IgD-negative memory B cell (primary cell): ENCODE measurements around the gene CYP19A1. TPM values are rescaled to one million over a fixed set of nuclear protein-coding genes. Genes with fewer than 3 reads are reported as not detected.
"Not testable (repeated sequence)": the region's sequence is repeated elsewhere in the genome, so short reads cannot be mapped to it uniquely, and the experiment has no call there.

Experiments
- H3K27ac Mint-ChIP-seq, 3 donors: one replicate each; pipeline ENCODE4 v1.8.0; 2020 to 2022; ENCODE audit warnings: mild to moderate bottlenecking in 3 of 3, mixed read lengths in 3 of 3, moderate library complexity in 1 of 3
- H3K27me3 Mint-ChIP-seq: one replicate; pipeline ENCODE4 v1.8.0; 2021; ENCODE audit warnings: mixed read lengths
- H3K36me3 Mint-ChIP-seq: one replicate; pipeline ENCODE4 v1.8.0; 2020; ENCODE audit warnings: mild to moderate bottlenecking, mixed read lengths
- H3K4me1 Mint-ChIP-seq, 3 donors: one replicate each; pipeline ENCODE4 v1.8.0; 2020 to 2022; ENCODE audit warnings: mixed read lengths in 3 of 3, mild to moderate bottlenecking in 1 of 3
- H3K4me3 Mint-ChIP-seq, 4 donors: one replicate each; pipeline ENCODE4 v1.8.0; 2020 to 2022; ENCODE audit warnings: mild to moderate bottlenecking in 4 of 4, mixed read lengths in 4 of 4, moderate library complexity in 3 of 4
- H3K9me3 Mint-ChIP-seq, 3 donors: one replicate each; pipeline ENCODE4 v1.8.0; 2020 to 2021; ENCODE audit warnings: mixed read lengths in 3 of 3, mild to moderate bottlenecking in 1 of 3
- polyA plus RNA-seq: library from polyadenylated mRNA; unstranded; fragments of 300-500 nt; fragmentation: Illumina TruSeq; gene quantifications from one replicate; pipeline ENCODE4 v1.2.3, GENCODE V29; 2021

Gene CYP19A1
- polyA plus RNA-seq, 1 donor from 2014 or later = not detected

DNA sequence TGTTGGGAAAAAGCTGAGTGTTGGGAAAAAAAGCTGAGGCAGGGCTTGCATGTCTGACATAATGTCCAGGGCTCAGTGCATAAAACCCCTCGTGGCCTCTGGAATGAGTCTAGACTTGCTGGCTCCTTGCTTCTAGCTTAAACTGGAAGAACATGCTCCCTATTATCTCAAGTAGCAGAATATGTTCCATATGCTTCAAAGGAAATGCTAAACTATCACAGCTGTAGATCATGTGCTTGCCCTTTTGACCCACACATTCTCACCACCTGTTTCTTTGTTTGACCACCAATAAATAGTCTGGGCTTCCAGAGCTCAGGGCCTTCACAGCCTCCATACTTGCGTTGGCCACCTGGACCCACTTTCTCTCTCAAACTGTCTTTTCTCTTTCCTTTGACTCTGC is 56.2 kb downstream of the CYP19A1 start:
- H3K9me3 Mint-ChIP-seq, H3K27me3 Mint-ChIP-seq, H3K27ac Mint-ChIP-seq, H3K36me3 Mint-ChIP-seq: not testable (repeated sequence)
- Mint-ChIP-seq H3K4me1 (peaks cover 6 to 11% (median 11%) of the 10 kb centered on the region in 3 donors), H3K4me3 (peak overlapping the region in 1 of 4 donors; percentile 85)

GRCh38 chr15:51281368-51281967 is 56.9 kb downstream of the CYP19A1 start:
- H3K4me3 Mint-ChIP-seq = peak overlapping the region in 1 of 4 donors; percentile 12
- peaks cover 5% of the 10 kb centered on the region for H3K27me3 Mint-ChIP-seq
- H3K4me1 Mint-ChIP-seq = peaks cover 6 to 11% (median 11%) of the 10 kb centered on the region in 3 donors
- peaks cover 3% of the 10 kb centered on the region for H3K36me3 Mint-ChIP-seq
- H3K9me3 Mint-ChIP-seq = peaks cover 0 to 2% (median 0%) of the 10 kb centered on the region in 3 donors
- H3K27ac Mint-ChIP-seq = peak overlapping the region in 1 of 3 donors; percentile 63

- peaks cover 5% of the 10 kb centered on the region for H3K27me3 Mint-ChIP-seq
- H3K4me1 Mint-ChIP-seq = peaks cover 6 to 11% (median 11%) of the 10 kb centered on the region in 3 donors
- no peak overlapping the region for H3K4me3 Mint-ChIP-seq
- peaks cover 0 to 2% (median 0%) of the 10 kb centered on the region in 3 donors for H3K9me3 Mint-ChIP-seq
- no peak overlapping the region for H3K27ac Mint-ChIP-seq
- H3K36me3 Mint-ChIP-seq = peaks cover 3% of the 10 kb centered on the region
Measured at GRCh38 chr15:51280838-51281237, 57.6 kb downstream of the CYP19A1 start.

- Mint-ChIP-seq H3K27me3 (peaks cover 7% of the 10 kb centered on the region), H3K9me3 (no peaks in the 10 kb centered on the region), H3K4me3 (no peak overlapping the region), H3K36me3 (peaks cover 3% of the 10 kb centered on the region), H3K4me1 (peaks cover 6 to 11% (median 11%) of the 10 kb centered on the region in 3 donors), H3K27ac (no peak overlapping the region)
Measured at GRCh38 chr15:51279391-51279790, 59.0 kb downstream of the CYP19A1 start.

- peaks cover 13% of the 10 kb centered on the region for H3K27me3 Mint-ChIP-seq
- no peaks in the 10 kb centered on the region for H3K4me1 Mint-ChIP-seq
- peaks cover 3% of the 10 kb centered on the region for H3K36me3 Mint-ChIP-seq
- no peaks in the 10 kb centered on the region for H3K9me3 Mint-ChIP-seq
- H3K27ac Mint-ChIP-seq = no peak overlapping the region
- H3K4me3 Mint-ChIP-seq = no peak overlapping the region
Measured at GRCh38 chr15:51277101-51277500, 61.3 kb downstream of the CYP19A1 start.

- Mint-ChIP-seq H3K4me1 (no peaks in the 10 kb centered on the region), H3K27ac (no peak overlapping the region), H3K9me3 (no peaks in the 10 kb centered on the region), H3K27me3 (peaks cover 13% of the 10 kb centered on the region), H3K36me3 (peaks cover 3% of the 10 kb centered on the region), H3K4me3 (no peak overlapping the region)
Measured at GRCh38 chr15:51274956-51275355, 63.4 kb downstream of the CYP19A1 start.

DNA sequence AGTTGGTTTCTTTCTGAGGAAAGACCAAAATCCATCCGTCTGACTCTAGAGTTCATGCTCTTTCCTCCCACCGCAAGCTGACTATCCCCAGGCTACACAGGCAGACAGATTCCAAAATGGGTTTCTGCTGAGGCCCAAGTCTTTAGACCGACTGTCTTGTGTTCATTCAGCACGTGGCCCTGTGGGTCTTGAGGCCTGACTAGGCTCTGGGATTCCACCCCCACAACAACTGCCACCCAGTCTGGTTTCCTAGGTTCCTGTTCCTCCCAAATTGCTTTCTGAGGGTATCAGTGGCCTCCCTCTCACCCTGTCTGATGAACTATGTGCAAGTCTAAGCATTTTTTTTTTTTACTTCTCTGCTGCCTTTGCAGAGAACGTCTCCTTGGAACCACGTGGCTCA is 67.7 kb downstream of the CYP19A1 start:
- Mint-ChIP-seq H3K4me3 (no peak overlapping the region), H3K27me3 (peaks cover 36% of the 10 kb centered on the region), H3K27ac (no peak overlapping the region), H3K9me3 (no peaks in the 10 kb centered on the region), H3K36me3 (no peaks in the 10 kb centered on the region), H3K4me1 (peaks cover 0 to 7% (median 0%) of the 10 kb centered on the region in 3 donors)

DNA sequence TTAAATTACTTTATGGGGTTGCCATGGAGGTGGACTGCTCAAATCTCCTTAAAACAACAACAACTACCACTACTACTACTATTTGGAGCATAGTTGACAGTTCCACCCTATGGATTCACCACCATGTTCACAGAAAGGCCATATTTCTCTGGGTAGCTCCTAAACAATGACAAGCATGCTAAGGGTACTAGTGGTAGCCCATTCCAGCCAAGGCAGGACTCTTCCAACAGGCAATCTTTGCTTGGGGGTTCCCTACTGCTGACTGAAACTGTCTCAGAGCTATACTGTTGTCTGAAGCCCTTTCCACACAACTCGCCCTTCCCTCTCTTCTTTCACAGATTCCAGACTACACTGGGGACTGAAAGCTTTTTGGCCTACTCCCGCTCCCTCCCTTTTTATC is 68.9 kb downstream of the CYP19A1 start:
- Mint-ChIP-seq H3K9me3 (no peaks in the 10 kb centered on the region), H3K36me3 (no peaks in the 10 kb centered on the region), H3K4me3 (no peak overlapping the region), H3K4me1 (peaks cover 0 to 7% (median 0%) of the 10 kb centered on the region in 3 donors), H3K27me3 (peaks cover 36% of the 10 kb centered on the region), H3K27ac (no peak overlapping the region)

GRCh38 chr15:51267703-51268083 is 70.7 kb downstream of the CYP19A1 start:
- H3K27ac Mint-ChIP-seq = no peak overlapping the region
- peaks cover 0 to 7% (median 0%) of the 10 kb centered on the region in 3 donors for H3K4me1 Mint-ChIP-seq
- H3K4me3 Mint-ChIP-seq = peak overlapping the region in 3 of 4 donors; percentile 36 to 68 (median 64)
- no peaks in the 10 kb centered on the region for H3K9me3 Mint-ChIP-seq
- H3K36me3 Mint-ChIP-seq = no peaks in the 10 kb centered on the region
- H3K27me3 Mint-ChIP-seq = peaks cover 29% of the 10 kb centered on the region

GRCh38 chr15:51267051-51267702 is 71.2 kb downstream of the CYP19A1 start:
- no peaks in the 10 kb centered on the region for H3K9me3 Mint-ChIP-seq
- peaks cover 0 to 7% (median 0%) of the 10 kb centered on the region in 3 donors for H3K4me1 Mint-ChIP-seq
- H3K27ac Mint-ChIP-seq = no peak overlapping the region
- peaks cover 29% of the 10 kb centered on the region for H3K27me3 Mint-ChIP-seq
- no peaks in the 10 kb centered on the region for H3K36me3 Mint-ChIP-seq
- H3K4me3 Mint-ChIP-seq = peak overlapping the region in 3 of 4 donors; percentile 59 to 68 (median 64)

DNA sequence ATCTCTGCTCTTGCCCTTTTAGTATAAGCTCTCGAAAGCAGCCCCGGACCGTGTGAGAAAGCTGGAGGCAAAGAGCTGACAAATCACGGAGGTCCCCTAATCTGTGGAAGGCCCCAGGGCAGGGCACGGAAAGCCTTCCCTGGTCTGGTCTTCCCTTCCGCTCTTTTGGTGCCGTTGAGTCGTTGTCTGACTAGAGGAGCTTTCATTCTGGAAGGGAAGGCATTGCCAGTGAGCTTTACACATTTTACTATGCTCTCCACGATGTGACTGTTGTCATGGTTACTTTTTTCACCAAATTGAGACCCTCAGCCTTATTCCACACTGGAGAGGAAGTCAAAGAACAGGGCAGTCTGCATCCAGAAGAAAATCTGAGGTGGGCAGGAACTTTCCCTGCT is 71.7 kb downstream of the CYP19A1 start:
- Mint-ChIP-seq H3K9me3 (peaks cover 0 to 4% (median 0%) of the 10 kb centered on the region in 3 donors), H3K27me3 (peaks cover 29% of the 10 kb centered on the region), H3K4me1 (peaks cover 0 to 7% (median 0%) of the 10 kb centered on the region in 3 donors), H3K4me3 (peak overlapping the region in 1 of 4 donors; percentile 62), H3K36me3 (no peaks in the 10 kb centered on the region), H3K27ac (no peak overlapping the region)

DNA sequence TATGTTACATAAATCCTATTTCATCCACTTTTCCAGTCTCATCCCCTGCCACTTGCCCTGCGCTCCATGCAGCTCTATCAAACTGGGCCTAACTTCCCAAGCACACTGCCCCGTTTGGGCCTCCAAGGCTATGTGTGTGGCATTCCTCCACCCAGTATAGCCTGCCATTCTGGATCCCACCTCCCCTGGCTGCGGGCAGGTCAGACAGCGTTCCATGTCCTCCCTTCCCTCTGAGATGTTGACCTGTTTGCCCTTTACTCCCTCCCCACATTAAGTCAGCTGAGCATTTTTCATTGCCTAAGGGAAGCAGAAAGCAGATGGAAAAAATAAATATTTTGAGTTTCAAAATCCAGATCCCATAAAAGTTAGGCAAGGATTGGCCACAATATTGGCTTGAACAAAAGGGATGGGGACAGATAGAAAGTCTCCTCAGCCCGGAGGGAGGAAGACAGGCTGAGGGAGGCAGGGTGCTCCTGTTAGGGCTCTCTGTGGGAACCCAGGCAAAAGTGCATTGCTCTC is 73.3 kb downstream of the CYP19A1 start:
- Mint-ChIP-seq H3K27ac (peak overlapping the region in 1 of 3 donors; percentile 80), H3K9me3 (peaks cover 0 to 9% (median 0%) of the 10 kb centered on the region in 3 donors)

GRCh38 chr15:51263726-51264125 is 74.7 kb downstream of the CYP19A1 start:
- peaks cover 27% of the 10 kb centered on the region for H3K27me3 Mint-ChIP-seq
- no peaks in the 10 kb centered on the region for H3K36me3 Mint-ChIP-seq
- H3K27ac Mint-ChIP-seq = no peak overlapping the region
- H3K4me1 Mint-ChIP-seq = peaks cover 0 to 7% (median 0%) of the 10 kb centered on the region in 3 donors
- H3K4me3 Mint-ChIP-seq = no peak overlapping the region
- H3K9me3 Mint-ChIP-seq = peaks cover 0 to 9% (median 0%) of the 10 kb centered on the region in 3 donors

More for the DNA sequence above, 73.3 kb downstream of the CYP19A1 start:
- peaks cover 0 to 7% (median 0%) of the 10 kb centered on the region in 3 donors for H3K4me1 Mint-ChIP-seq
- no peak overlapping the region for H3K4me3 Mint-ChIP-seq
- peaks cover 30% of the 10 kb centered on the region for H3K27me3 Mint-ChIP-seq
- H3K36me3 Mint-ChIP-seq = no peaks in the 10 kb centered on the region

DNA sequence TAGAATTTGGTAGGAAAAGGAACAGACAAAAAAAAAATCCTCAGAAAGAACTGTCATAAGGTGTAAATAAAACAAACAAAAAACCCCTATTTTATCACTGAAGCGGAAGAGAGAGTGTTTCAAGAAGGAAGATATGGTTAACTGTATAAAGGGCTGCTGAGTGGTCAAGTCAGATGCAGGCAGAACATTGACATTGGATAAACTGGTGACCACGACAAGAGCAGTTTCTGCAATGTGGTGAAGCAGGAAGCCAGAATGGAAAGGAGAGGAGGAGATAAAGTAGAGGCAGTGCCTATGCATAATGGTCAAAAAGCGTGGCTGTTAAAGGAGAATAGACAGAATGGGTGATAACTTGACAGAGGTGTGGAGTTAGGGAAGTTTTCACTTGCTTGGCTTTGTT is 75.3 kb downstream of the CYP19A1 start:
- Mint-ChIP-seq H3K4me1 (peaks cover 0 to 6% (median 0%) of the 10 kb centered on the region in 3 donors), H3K4me3 (no peak overlapping the region), H3K27ac (no peak overlapping the region), H3K27me3 (peaks cover 23% of the 10 kb centered on the region), H3K36me3 (no peaks in the 10 kb centered on the region), H3K9me3 (peaks cover 0 to 9% (median 0%) of the 10 kb centered on the region in 3 donors)

DNA sequence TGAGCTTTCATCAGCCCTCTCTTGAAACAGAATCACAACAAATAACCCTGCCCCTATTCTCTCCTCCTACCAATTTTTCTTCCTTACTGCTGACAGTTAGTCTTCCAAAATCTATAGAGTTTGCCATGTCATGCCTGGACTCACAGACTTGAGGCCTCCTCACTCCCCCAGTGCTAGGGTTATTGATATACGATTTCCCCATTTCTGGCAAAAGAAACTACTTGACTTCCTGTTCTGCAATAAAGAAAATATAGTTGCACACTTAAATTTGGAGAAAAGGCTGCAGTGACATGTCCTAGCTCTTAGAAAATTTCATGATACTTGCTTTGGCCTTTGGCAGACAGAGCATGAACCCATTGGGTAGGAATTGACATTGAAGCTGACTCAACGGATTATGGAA is 75.9 kb downstream of the CYP19A1 start:
- no peaks in the 10 kb centered on the region for H3K36me3 Mint-ChIP-seq
- peaks cover 0 to 4% (median 0%) of the 10 kb centered on the region in 3 donors for H3K4me1 Mint-ChIP-seq
- no peak overlapping the region for H3K27ac Mint-ChIP-seq
- H3K4me3 Mint-ChIP-seq = no peak overlapping the region
- H3K27me3 Mint-ChIP-seq = peaks cover 18% of the 10 kb centered on the region
- peaks cover 0 to 9% (median 0%) of the 10 kb centered on the region in 3 donors for H3K9me3 Mint-ChIP-seq
